ENCODE results near the gene PAQR6. TPM values are rescaled to one million over a fixed set of nuclear protein-coding genes. Genes with fewer than 3 reads are reported as not detected.

The PAQR6 gene
- total RNA-seq, 4 donors from 2014 or later, result 4.5 to 18.5 (median 7.2) TPM

DNA sequence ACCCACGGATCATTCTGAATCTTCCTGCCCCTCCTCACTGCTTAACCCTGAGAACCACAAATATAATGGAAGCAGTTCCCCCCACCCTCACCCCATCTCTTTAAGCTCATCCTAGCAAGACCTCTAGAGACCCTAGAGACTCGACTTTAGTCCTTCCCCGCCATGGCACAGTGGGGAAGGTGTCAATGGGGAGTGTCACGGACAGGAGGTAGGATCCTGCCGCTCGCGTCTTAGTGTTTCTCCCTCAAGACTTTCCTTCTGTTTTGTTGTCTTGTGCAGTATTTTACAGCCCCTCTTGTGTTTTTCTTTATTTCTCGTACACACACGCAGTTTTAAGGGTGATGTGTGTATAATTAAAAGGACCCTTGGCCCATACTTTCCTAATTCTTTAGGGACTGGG, 35.7 kb downstream of the PAQR6 start:
- no peak for DNase-seq (ENCODE audit: low spot score in 2 of 2)
- 82% methylated on average over 9 of the region's 9 CpGs for WGBS
- Histone ChIP-seq H3K4me3 (peak overlapping the region; percentile 54), H3K27ac (peak overlapping the region; percentile 95), H3K27me3 (no peaks in the 10 kb centered on the region), H3K9me3 (no peaks in the 10 kb centered on the region), H3K4me1 (peaks cover 24% of the 10 kb centered on the region), H3K36me3 (peaks cover 33% of the 10 kb centered on the region)
- TF ChIP-seq POLR2AphosphoS5 (IDR thresholded peaks at IDR 0.05) (no peak), POLR2A (IDR thresholded peaks at IDR 0.05) (no peak), CTCF (IDR thresholded peaks at IDR 0.05) (no peak), EP300 (IDR thresholded peaks at IDR 0.05) (no peak)

DNA sequence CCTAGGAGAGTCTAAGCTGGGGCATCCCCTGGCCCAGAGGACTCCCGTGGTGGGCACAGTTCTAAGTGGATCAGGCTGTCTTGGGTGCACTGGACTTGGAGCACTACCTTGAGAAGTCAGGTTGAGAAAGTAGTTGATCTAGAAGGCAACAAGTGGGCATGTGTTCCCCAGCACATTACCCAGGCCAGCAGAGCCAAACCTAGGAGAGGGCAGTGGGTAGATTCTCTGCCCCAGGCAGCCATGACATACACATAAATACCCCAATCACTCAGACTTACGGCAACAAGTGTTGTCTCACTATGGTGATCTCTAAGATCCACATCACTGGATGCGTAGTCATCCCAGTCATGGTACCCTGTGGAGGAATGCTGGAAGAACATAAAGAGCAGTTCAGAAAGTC, 36.6 kb downstream of the PAQR6 start:
- no peaks in the 10 kb centered on the region for H3K9me3 ChIP-seq
- no peak overlapping the region for H3K4me3 ChIP-seq
- H3K36me3 ChIP-seq, result peaks cover 42% of the 10 kb centered on the region
- 94% methylated on average over 2 of the region's 3 CpGs for WGBS
- H3K4me1 ChIP-seq, result peaks cover 24% of the 10 kb centered on the region
- no peak for DNase-seq (ENCODE audit: low spot score in 2 of 2)
- no peaks in the 10 kb centered on the region for H3K27me3 ChIP-seq
- no peak overlapping the region for H3K27ac ChIP-seq
- TF ChIP-seq POLR2A (IDR thresholded peaks at IDR 0.05) (no peak), CTCF (IDR thresholded peaks at IDR 0.05) (no peak), POLR2AphosphoS5 (IDR thresholded peaks at IDR 0.05) (no peak), EP300 (IDR thresholded peaks at IDR 0.05) (no peak)

DNA sequence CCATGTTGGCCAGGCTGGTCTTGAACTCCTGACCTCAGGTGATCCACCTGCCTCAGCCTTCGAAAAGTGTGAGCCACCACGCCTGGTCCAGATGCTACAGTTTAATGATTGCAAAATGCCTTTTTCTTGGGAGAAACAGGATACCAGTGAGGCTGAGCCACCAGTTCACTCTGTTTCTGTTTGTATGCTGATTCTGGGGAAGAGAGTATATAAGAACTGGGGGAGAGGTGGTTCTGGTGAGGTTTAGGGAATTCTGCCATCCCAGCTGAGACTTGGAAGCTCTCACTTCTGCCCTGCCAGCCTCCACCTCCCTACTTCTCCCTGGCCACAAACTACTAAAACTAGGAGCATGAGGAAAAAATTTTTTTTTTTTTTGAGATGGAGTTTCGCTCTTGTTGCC, 43.2 kb downstream of the PAQR6 start:
- H3K9me3 ChIP-seq, result no peaks in the 10 kb centered on the region
- H3K36me3 ChIP-seq, result peaks cover 41% of the 10 kb centered on the region
- TF ChIP-seq CTCF (IDR thresholded peaks at IDR 0.05) (no peak), POLR2A (IDR thresholded peaks at IDR 0.05) (no peak), EP300 (IDR thresholded peaks at IDR 0.05) (no peak), POLR2AphosphoS5 (IDR thresholded peaks at IDR 0.05) (no peak)
- H3K4me1 ChIP-seq, result peaks cover 3% of the 10 kb centered on the region
- WGBS, result 88% methylated on average over 3 of the region's 3 CpGs
- no peak overlapping the region for H3K4me3 ChIP-seq
- no peak for DNase-seq (ENCODE audit: low spot score in 2 of 2)
- H3K27ac ChIP-seq, result no peak overlapping the region
- H3K27me3 ChIP-seq, result no peaks in the 10 kb centered on the region

GRCh38 chr1:156203331-156203730, 44.5 kb downstream of the PAQR6 start:
- no peak overlapping the region for H3K4me3 ChIP-seq
- no peak for DNase-seq (ENCODE audit: low spot score in 2 of 2)
- H3K9me3 ChIP-seq, result no peaks in the 10 kb centered on the region
- H3K36me3 ChIP-seq, result peaks cover 36% of the 10 kb centered on the region
- TF ChIP-seq CTCF (IDR thresholded peaks at IDR 0.05) (no peak), POLR2AphosphoS5 (IDR thresholded peaks at IDR 0.05) (no peak), POLR2A (IDR thresholded peaks at IDR 0.05) (no peak), EP300 (IDR thresholded peaks at IDR 0.05) (no peak)
- peaks cover 3% of the 10 kb centered on the region for H3K4me1 ChIP-seq
- no peaks in the 10 kb centered on the region for H3K27me3 ChIP-seq
- no peak overlapping the region for H3K27ac ChIP-seq

GRCh38 chr1:156200044-156200443, 47.8 kb downstream of the PAQR6 start:
- Histone ChIP-seq H3K9me3 (no peaks in the 10 kb centered on the region), H3K4me3 (no peak overlapping the region), H3K27ac (no peak overlapping the region), H3K36me3 (peaks cover 15% of the 10 kb centered on the region), H3K27me3 (no peaks in the 10 kb centered on the region), H3K4me1 (peaks cover 10% of the 10 kb centered on the region)
- DNase-seq (ENCODE audit: low spot score in 2 of 2), result no peak
- TF ChIP-seq CTCF (IDR thresholded peaks at IDR 0.05) (no peak), POLR2A (IDR thresholded peaks at IDR 0.05) (no peak)
- 94% methylated on average over 8 of the region's 8 CpGs for WGBS
